GM06990 (cell line): Measurements from ENCODE around the gene SERPINB1.
"Not testable (repeated sequence)": the region's sequence is repeated elsewhere in the genome, so short reads cannot be mapped to it uniquely, and the experiment has no call there.

Experiments
- DNase-seq: peaks from one replicate; pipeline ENCODE4 v3.0.0-alpha.2; 2011; ENCODE audit not compliant: insufficient read length; ENCODE audit errors: extremely low read depth
- H3K27me3 ChIP-seq: replicated peaks from 2 replicates; pipeline ENCODE4 v1.6.0; 2011; ENCODE audit warnings: low read length; ENCODE audit not compliant: control insufficient read depth, insufficient read depth
- H3K36me3 ChIP-seq: 2 replicates; pipeline ENCODE4 v1.5.1; 2011; ENCODE audit warnings: low read length; ENCODE audit not compliant: control insufficient read depth, insufficient read depth
- H3K4me3 ChIP-seq: replicated peaks from 2 replicates; pipeline ENCODE4 v1.5.1; 2011; ENCODE audit warnings: low read depth, mild to moderate bottlenecking, control low read depth, low read length
- CTCF ChIP-seq: IDR thresholded peaks from 2 replicates; pipeline ENCODE4 v1.5.1; 2011; ENCODE audit warnings: low read length, control low read depth, mild to moderate bottlenecking, inconsistent platforms; ENCODE audit not compliant: insufficient read depth, poor library complexity, severe bottlenecking

Gene SERPINB1

DNA sequence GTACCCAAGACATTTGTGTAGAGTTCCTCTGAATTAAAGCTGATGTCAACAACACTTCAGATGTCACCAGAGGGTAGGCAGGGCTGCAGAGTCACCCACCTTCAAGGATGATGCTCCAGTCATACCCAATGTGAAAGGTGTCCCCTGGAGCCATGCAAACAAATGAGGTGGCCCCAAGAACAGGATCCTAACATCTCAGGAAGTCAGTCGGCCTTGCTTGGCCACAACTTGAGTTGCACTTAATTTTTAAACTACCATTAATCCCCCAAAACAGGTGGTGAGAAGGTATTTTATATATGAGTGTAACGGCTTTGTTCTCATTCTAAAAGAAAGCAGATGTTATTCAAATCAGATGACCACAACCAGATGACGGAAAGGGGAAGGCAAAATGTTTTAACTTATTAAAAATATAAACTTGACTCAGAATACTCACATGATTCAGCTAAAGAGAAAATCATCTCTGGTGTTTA lies 21.1 kb upstream of the SERPINB1 start:
- Histone ChIP-seq H3K27me3 (no peaks in the 10 kb centered on the region), H3K36me3 (no peaks in the 10 kb centered on the region), H3K4me3 (no peak overlapping the region)
- DNase-seq = peak; percentile 84
- no peak for TF ChIP-seq CTCF

- TF ChIP-seq CTCF = no peak
- H3K27me3 ChIP-seq = no peaks in the 10 kb centered on the region
- DNase-seq = no peak
- H3K36me3 ChIP-seq = no peaks in the 10 kb centered on the region
- H3K4me3 ChIP-seq = no peak overlapping the region
Observed at GRCh38 chr6:2861822-2862164, 20.1 kb upstream of the SERPINB1 start.

DNA sequence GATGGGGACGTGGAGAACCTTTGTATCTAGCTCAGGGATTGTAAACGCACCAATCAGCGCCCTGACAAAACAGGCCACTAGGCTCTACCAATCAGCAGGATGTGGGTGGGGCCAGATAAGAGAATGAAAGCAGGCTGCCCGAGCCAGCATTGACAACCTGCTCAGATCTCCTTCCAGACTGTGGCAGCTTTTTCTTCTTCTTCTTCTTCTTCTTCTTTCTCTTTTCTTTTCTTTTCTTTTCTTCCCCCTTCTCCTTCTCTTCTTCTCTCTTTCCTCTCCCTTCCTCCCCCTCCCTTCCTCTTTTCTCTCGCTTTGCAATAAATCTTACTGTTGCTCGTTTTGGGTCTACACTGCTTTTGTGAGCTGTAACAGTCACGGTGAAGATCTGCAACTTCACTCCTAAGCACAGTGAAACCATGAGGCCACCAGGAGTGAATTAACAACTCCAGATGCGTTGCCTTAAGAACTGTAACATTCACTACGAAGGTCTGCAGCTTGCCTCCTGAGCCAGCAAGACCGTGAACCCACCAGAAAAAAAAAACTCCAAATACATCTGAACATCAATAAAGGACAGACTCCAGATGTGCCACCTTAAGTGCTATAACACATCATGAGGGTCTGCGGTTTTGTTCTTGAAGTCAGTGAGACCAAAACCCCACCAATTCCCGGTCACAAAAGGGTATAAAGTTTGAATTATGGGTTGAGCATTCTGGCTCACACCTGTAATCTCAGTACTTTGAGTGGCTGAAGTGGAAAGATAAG lies 19.6 kb upstream of the SERPINB1 start:
- H3K36me3 ChIP-seq = no peaks in the 10 kb centered on the region
- TF ChIP-seq CTCF = no peak
- no peak for DNase-seq
- no peak overlapping the region for H3K4me3 ChIP-seq
- no peaks in the 10 kb centered on the region for H3K27me3 ChIP-seq

DNA sequence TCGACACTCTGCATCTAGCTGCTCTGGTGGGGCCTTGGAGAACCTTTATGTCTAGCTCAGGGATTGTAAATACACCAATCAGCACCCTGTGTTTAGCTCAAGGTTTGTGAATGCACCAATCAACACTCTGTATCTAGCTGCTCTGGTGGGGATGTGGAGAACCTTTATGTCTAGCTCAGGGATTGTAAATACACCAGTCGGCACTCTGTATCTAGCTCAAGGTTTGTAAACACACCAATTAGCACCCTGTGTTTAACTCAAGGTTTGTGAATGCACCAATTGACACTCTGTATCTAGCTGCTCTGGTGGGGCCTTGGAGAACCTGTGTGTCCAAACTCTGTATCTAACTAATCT lies 19.0 kb upstream of the SERPINB1 start:
- H3K4me3 ChIP-seq, H3K27me3 ChIP-seq, DNase-seq, H3K36me3 ChIP-seq: not testable (repeated sequence)

DNA sequence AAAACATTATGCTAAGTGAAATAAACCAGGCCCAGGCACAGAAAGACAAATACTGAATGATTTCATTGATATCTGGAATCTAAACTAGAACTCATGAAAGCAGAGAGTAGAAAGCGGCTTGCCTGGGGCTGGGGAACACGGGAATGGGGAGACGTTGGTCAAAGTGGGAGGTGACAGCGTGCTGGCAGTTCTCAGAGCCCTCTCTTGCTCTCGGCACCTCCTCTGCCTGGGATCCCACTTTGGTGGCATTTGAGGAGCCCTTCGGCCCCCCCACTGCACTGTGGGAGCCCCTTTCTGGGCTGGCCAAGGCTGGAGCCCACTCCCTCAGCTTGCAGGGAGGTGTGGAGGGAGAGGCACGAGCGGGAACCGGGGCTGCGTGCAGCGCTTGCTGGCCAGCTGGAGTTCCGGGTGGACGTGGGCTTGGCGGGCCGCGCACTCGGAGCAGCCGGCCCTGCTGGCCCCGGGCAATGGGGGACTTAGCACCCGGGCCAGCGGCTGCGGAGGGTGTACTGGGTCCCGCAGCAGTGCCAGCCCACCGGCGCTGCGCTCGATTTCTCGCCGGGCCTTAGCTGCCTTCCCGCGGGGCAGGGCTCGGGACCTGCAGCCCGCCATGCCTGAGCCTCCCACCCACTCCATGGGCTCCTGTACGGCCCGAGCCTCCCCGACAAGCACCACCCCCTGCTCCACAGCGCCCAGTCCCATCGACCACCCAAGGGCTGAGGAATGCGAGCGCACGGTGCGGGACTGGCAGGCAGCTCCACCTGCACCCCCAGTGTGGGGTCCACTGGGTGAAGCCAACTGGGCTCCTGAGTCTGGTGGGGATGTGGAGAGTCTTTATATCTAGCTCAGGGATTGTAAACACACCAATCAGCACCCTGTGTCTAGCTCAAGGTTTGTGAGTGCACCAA lies 18.4 kb upstream of the SERPINB1 start:
- not testable (repeated sequence) for H3K27me3 ChIP-seq, H3K36me3 ChIP-seq, H3K4me3 ChIP-seq, DNase-seq

GRCh38 chr6:2859185-2859700 lies 17.6 kb upstream of the SERPINB1 start:
- no peak for DNase-seq
- no peaks in the 10 kb centered on the region for H3K27me3 ChIP-seq
- H3K4me3 ChIP-seq = no peak overlapping the region
- H3K36me3 ChIP-seq = no peaks in the 10 kb centered on the region
- TF ChIP-seq CTCF = no peak
